Endothelial cell of umbilical vein (primary cell): ENCODE data around the gene HCFC2.

Experiments
- CTCF ChIP-seq, 2 donors: IDR thresholded peaks; 1 replicate in 1 of 2; 2 replicates in 1 of 2; pipeline ENCODE4 v1.5.1; 2011; ENCODE audit warnings: low read length in 2 of 2, mild to moderate bottlenecking in 2 of 2, moderate library complexity in 2 of 2, control low read depth in 1 of 2, inconsistent platforms in 1 of 2, low read depth in 1 of 2; ENCODE audit not compliant: insufficient read depth in 1 of 2; ENCODE audit errors: extremely low read depth in 1 of 2
- EZH2 ChIP-seq: IDR thresholded peaks from 2 replicates; pipeline ENCODE4 v1.6.1; 2012; ENCODE audit warnings: borderline replicate concordance, low read depth, mild to moderate bottlenecking, moderate library complexity, low read length, inconsistent platforms; ENCODE audit not compliant: severe bottlenecking
- JUN ChIP-seq: IDR thresholded peaks from 2 replicates; pipeline ENCODE4 v1.6.1; 2011; ENCODE audit warnings: borderline replicate concordance, low read depth; ENCODE audit not compliant: insufficient read length, insufficient read depth
- POLR2A ChIP-seq: IDR thresholded peaks from 2 replicates; pipeline ENCODE4 v1.6.1; 2012; ENCODE audit warnings: low read depth, mild to moderate bottlenecking, control low read depth, low read length
- POLR2AphosphoS5 ChIP-seq: IDR thresholded peaks from 2 replicates; pipeline ENCODE4 v1.6.1; 2012; ENCODE audit warnings: low read depth, mild to moderate bottlenecking, control low read depth, low read length, moderate library complexity; ENCODE audit not compliant: insufficient read depth

- TF ChIP-seq POLR2A (no peak), CTCF (IDR thresholded peaks at IDR 0.05; ENCODE audit: extremely low read depth in 1 of 2, insufficient read depth in 1 of 2, low read depth in 1 of 2, low read length in 2 of 2) (no peak), EZH2 (no peak), JUN (no peak), POLR2AphosphoS5 (no peak)
Observed at GRCh38 chr12:104134882-104135281, 70.6 kb downstream of the HCFC2 start.
